GM18505 (cell line): ENCODE data around the gene CRTC3.

Experiments used
- ATAC-seq: cut with Tn5 transposase; IDR thresholded peaks from one replicate; pipeline ENCODE4 v1.9.1; 2021; ENCODE audit not compliant: unreplicated experiment
- POLR2A ChIP-seq: IDR thresholded peaks from 4 replicates; pipeline ENCODE4 v1.6.1; 2011; ENCODE audit warnings: borderline replicate concordance; ENCODE audit not compliant: insufficient read depth, insufficient read length; ENCODE audit errors: extremely low read depth

CRTC3 gene

GRCh38 chr15:90529371-90530249 lies at the start of gene CRTC3:
Gene CRTC3 (plus strand): TSS chr15:90529923. CDS start chr15:90530072, 149 bp downstream.
- TF ChIP-seq POLR2A: peak; percentile 72
- ATAC-seq: peak; percentile 69

DNA sequence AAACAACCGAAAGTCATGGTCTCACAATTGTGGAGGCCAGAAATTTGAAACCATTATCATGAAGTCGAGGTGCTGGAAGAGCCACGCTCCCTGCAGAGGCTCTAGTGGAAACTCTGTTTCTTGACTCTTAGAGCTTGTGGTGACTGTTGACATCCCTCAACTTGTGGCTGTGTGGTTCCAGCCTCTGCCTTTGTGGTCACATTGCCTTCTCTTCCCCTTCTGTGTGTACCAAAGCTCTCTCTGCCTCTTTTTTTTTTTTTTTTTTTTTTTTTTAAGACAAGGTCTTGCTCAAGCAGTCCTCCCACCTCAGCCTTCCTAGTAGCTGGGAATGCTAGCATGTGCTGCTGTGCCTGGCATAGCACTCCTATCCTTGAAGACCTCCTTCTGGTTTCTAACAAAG lies 48.7 kb upstream of the CRTC3 start:
- no peak for TF ChIP-seq POLR2A
- no peak for ATAC-seq

- no peak for TF ChIP-seq POLR2A
- ATAC-seq: no peak
Measured at GRCh38 chr15:90482124-90483011, 47.4 kb upstream of the CRTC3 start.

DNA sequence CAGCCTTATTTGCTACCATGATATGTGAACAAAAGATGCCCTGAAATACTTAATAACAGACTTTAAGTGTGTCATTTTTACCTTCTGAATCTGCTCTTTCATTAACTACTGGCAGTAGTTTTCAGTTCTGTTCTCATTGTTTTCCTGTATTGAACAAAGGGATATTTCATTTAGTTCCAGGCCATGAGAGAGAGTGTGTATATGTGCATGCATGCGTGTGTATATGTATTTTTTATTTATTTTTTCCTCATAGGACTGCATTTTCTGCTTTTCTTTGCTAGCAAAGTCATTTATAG lies 46.8 kb upstream of the CRTC3 start:
- no peak for TF ChIP-seq POLR2A
- ATAC-seq: no peak

GRCh38 chr15:90483637-90484036 lies 46.1 kb upstream of the CRTC3 start:
- ATAC-seq: no peak
- no peak for TF ChIP-seq POLR2A

- no peak for TF ChIP-seq POLR2A
- ATAC-seq: no peak
Measured at GRCh38 chr15:90487186-90487585, 42.5 kb upstream of the CRTC3 start.

GRCh38 chr15:90489514-90489913 lies 40.2 kb upstream of the CRTC3 start:
- no peak for ATAC-seq
- TF ChIP-seq POLR2A: no peak

- no peak for TF ChIP-seq POLR2A
- ATAC-seq: no peak
Measured at GRCh38 chr15:90489944-90490343, 39.8 kb upstream of the CRTC3 start.

DNA sequence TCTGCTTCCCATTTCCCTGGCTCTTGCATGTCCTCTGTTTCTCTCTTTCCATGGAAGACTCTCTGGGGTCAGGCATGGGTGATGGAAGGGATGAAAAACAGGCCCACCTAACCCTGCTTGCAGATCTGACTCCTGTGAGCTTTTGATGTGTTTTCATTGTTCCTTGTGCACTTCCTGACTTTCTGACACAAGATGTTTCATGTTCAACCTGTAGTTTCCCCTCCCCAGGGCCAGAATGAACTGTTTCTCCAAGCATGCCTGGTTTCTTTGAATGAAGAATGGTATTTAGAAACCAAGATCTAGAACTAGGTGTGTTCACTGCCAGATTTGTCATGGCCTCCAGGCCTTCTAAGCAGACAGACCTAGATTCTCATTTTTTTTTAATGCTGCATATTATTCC lies 36.1 kb upstream of the CRTC3 start:
- no peak for TF ChIP-seq POLR2A
- ATAC-seq: no peak

DNA sequence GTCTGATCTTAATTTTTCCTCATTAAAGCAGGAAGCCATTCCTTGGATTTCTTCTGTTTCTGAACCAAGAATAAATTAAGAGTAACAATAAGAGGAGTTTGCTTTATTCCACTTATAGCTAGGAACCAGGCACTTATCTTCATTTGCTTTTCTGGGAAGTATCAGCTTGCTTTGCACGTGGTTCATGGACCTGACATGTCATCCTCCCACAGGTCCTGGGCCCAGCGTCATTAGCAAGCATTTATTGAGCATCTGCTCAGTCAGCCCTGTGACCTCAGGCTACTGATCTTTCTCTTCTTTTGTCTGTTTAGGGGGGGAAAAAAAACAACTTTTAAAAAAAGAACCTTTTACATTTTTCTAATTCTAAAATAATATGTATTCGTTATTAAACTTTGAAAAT lies 34.7 kb upstream of the CRTC3 start:
- no peak for ATAC-seq
- TF ChIP-seq POLR2A: no peak

DNA sequence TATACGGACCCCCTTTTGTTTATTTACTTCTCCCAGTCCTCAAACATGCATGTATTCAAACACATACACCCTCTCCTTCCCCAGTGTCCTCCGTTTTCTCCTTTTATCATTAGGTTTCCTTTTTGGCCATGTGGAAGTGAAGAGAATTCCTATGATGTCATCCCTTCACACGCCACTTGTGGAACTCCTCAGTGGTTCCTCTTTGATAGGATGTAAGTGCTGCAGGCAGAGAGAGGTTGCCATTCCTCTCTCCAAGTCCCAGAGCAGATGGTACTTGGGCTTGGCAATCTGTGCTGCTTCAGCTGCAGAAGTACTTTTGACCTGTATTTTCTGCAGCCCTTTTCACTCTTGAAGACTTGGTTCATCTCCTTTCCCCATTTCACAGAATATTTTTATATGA lies 32.9 kb upstream of the CRTC3 start:
- no peak for ATAC-seq
- TF ChIP-seq POLR2A: no peak

- no peak for TF ChIP-seq POLR2A
- no peak for ATAC-seq
Measured at GRCh38 chr15:90497376-90497775, 32.3 kb upstream of the CRTC3 start.

- no peak for TF ChIP-seq POLR2A
- ATAC-seq: no peak
Measured at GRCh38 chr15:90497912-90498311, 31.8 kb upstream of the CRTC3 start.

GRCh38 chr15:90500171-90500570 lies 29.6 kb upstream of the CRTC3 start:
- no peak for TF ChIP-seq POLR2A
- no peak for ATAC-seq
